Stomach (tissue), 9 donors: ENCODE measurements around the gene LLCFC1. TPM values are rescaled to one million over a fixed set of nuclear protein-coding genes. Genes with fewer than 3 reads are reported as not detected.

ENCODE experiments used
- DNase-seq, 2 donors: peaks; one replicate each; pipeline versions ENCODE4 v3.0.0 to v3.0.0-alpha.2; 2013 to 2019
- H3K27ac ChIP-seq, 5 donors: fragments of 200-600 bp in 4 of 5; sonication (generic) in 4 of 5; one replicate each; pipeline ENCODE4 v1.5.1; 2013 to 2019; ENCODE audit warnings: mild to moderate bottlenecking in 1 of 5, moderate library complexity in 1 of 5
- H3K27me3 ChIP-seq, 3 donors: fragments of 200-600 bp; sonication (generic); one replicate each; pipeline ENCODE4 v1.5.1; 2017 to 2019; ENCODE audit warnings: mixed run types in 1 of 3
- H3K36me3 ChIP-seq, 4 donors: fragments of 200-600 bp; sonication (generic); 1 replicate in 3 of 4; 2 replicates in 1 of 4; pipeline ENCODE4 v1.5.1; 2016 to 2019
- H3K4me1 ChIP-seq, 4 donors: fragments of 200-600 bp; sonication (generic); one replicate each; pipeline ENCODE4 v1.5.1; 2016 to 2019
- H3K4me3 ChIP-seq, 4 donors: fragments of 200-600 bp; sonication (generic) in 3 of 4; one replicate each; pipeline ENCODE4 v1.5.1; 2016 to 2019; ENCODE audit warnings: mild to moderate bottlenecking in 1 of 4
- H3K9me3 ChIP-seq, 4 donors: fragments of 200-600 bp; sonication (generic); one replicate each; pipeline ENCODE4 v1.5.1; 2016 to 2019
- CTCF ChIP-seq, 7 experiments: fragments of 450-650 bp in 4 of 7; fragments of 200-600 bp in 3 of 7; sonication (generic) in 3 of 7; IDR thresholded peaks; one replicate each; pipeline ENCODE4 v1.5.1; 2016 to 2019; ENCODE audit warnings: antibody characterized with exemption in 7 of 7, control low read depth in 2 of 7, mild to moderate bottlenecking in 1 of 7
- EP300 ChIP-seq: sonication (generic); formaldehyde crosslinking; IDR thresholded peaks from one replicate; pipeline ENCODE4 v1.6.1; 2017; ENCODE audit warnings: antibody characterized with exemption
- POLR2A ChIP-seq, 4 donors: fragments of 450-650 bp; IDR thresholded peaks; one replicate each; pipeline ENCODE4 v1.6.1; 2016; ENCODE audit warnings: antibody characterized with exemption in 4 of 4, control low read depth in 2 of 4, mild to moderate bottlenecking in 1 of 4, moderate library complexity in 1 of 4
- POLR2AphosphoS5 ChIP-seq, 3 donors: sonication (generic); formaldehyde crosslinking; IDR thresholded peaks; one replicate each; pipeline ENCODE4 v1.6.1; 2016; ENCODE audit warnings: antibody characterized with exemption in 3 of 3
- WGBS, 5 donors: extraction: QIAGEN DNeasy Blood & Tissue Kit in 3 of 5; methylation state at CpG; one replicate each; pipeline versions ENCODE4 v1.1.5 to v1.1.7; 2013 to 2018; 5-methylcytosine and 5-hydroxymethylcytosine counted together
- intact Hi-C: fragments of 100-400 bp; cut with DNase I; formaldehyde crosslinking; loops from one replicate; pipeline ENCODE4 v1.15.1; 2023; ENCODE audit warnings: low total_unique reads
- polyA plus RNA-seq, 3 donors: library from polyadenylated mRNA; stranded (reverse); fragments of 200-250 nt; gene quantifications; one replicate each; pipeline ENCODE4 v1.2.3, GENCODE V29; 2013
- total RNA-seq, 5 donors: library from RNA; depleted of rRNA; stranded (reverse); fragments of >200 nt; gene quantifications; one replicate each; pipeline versions ENCODE4 v1.1.0 to v1.2.3, GENCODE V29; 2014 to 2016
- donor health status: healthy with polysubstance abuse.
- donor health status: Bipolar disorder and iron deficiency.
- donor health status: healthy.

The LLCFC1 gene
- total and polyA plus RNA-seq, 8 donors, result 0.18 TPM; not detected in 7

DNA sequence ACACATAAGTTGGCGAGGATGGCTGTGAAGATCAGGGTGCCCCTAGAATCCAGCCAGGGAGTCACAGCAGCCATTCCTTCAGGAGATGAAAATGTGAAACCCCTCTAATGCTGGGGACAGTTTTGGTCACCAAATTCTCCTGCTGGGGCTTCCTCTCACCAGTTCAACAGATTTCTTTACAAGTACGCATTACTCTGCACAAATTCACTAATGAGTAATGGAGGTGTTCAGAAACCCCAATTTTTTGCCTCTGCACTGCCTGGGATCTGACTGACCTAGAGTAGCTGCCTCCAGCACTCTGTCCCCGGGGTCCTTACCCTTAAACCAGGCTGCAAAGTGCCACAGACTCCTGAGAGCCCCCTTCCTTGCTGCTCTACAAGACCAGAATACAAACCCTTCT is 21.8 kb upstream of the LLCFC1 start:
- intact Hi-C loops, result no loop called here
- TF ChIP-seq CTCF (IDR thresholded peaks at IDR 0.05), result no peak
- TF ChIP-seq POLR2AphosphoS5 (IDR thresholded peaks at IDR 0.05), result no peak
- no peak for TF ChIP-seq EP300
- no peak for TF ChIP-seq POLR2A (IDR thresholded peaks at IDR 0.05)
- no peaks in the 10 kb centered on the region for H3K27me3 ChIP-seq
- peaks cover 0 to 16% (median 5%) of the 10 kb centered on the region in 4 donors for H3K4me1 ChIP-seq
- no peak for DNase-seq
- no peak overlapping the region for H3K27ac ChIP-seq
- H3K36me3 ChIP-seq, result no peaks in the 10 kb centered on the region
- no peaks in the 10 kb centered on the region for H3K9me3 ChIP-seq
- 84 to 86% (median 84%) methylated on average over 3 of the region's 3 CpGs for WGBS, 5 donors
- no peak overlapping the region for H3K4me3 ChIP-seq

- no peaks in the 10 kb centered on the region for H3K9me3 ChIP-seq
- intact Hi-C loops, result no loop called here
These were observed 20.4 kb upstream of the LLCFC1 start for GRCh38 chr7:142918901-142919300.

DNA sequence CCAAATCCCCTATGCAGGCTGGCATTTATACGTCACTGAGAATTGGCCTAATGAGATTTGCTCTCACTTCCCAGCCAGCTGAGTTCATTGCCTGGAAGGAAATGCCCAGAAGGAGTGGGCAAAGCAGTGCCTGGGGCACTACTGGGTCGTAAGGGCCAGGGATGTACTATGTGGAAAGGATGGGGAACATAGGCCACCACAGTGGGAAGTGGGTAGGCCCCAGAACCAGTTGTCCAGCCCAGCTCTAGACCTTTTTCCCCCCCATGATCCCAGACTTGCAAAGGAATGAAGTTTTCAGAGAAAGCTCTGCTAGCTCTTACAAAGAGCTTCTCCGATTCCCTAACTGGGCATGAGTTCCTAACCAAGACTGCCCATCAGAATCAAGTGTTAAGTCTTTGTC is 19.6 kb upstream of the LLCFC1 start:
- TF ChIP-seq POLR2AphosphoS5 (IDR thresholded peaks at IDR 0.05) (no peak), CTCF (IDR thresholded peaks at IDR 0.05) (no peak), POLR2A (IDR thresholded peaks at IDR 0.05) (no peak), EP300 (no peak)
- no peak for DNase-seq
- Histone ChIP-seq H3K27ac (no peak overlapping the region), H3K9me3 (no peaks in the 10 kb centered on the region), H3K36me3 (no peaks in the 10 kb centered on the region), H3K4me1 (peaks cover 0 to 2% (median 0%) of the 10 kb centered on the region in 4 donors), H3K27me3 (no peaks in the 10 kb centered on the region), H3K4me3 (no peak overlapping the region)
- intact Hi-C loops, result no loop called here
- WGBS, 5 donors, result 90 to 100% (median 92%) methylated on average over 3 of the region's 3 CpGs

More at GRCh38 chr7:142918901-142919300, 20.4 kb upstream of the LLCFC1 start:
- 73 to 94% (median 92%) methylated on average over 2 of the region's 2 CpGs for WGBS, 5 donors
- Histone ChIP-seq H3K27me3 (no peaks in the 10 kb centered on the region), H3K4me1 (peaks cover 0 to 9% (median 0%) of the 10 kb centered on the region in 4 donors), H3K27ac (no peak overlapping the region), H3K4me3 (no peak overlapping the region), H3K36me3 (no peaks in the 10 kb centered on the region)
- no peak for DNase-seq
- no peak for TF ChIP-seq EP300
- TF ChIP-seq POLR2A (IDR thresholded peaks at IDR 0.05), result no peak
- no peak for TF ChIP-seq POLR2AphosphoS5 (IDR thresholded peaks at IDR 0.05)
- TF ChIP-seq CTCF (IDR thresholded peaks at IDR 0.05), result no peak

- Histone ChIP-seq H3K27ac (no peak overlapping the region), H3K4me3 (no peak overlapping the region), H3K4me1 (no peaks in the 10 kb centered on the region), H3K27me3 (no peaks in the 10 kb centered on the region), H3K36me3 (no peaks in the 10 kb centered on the region), H3K9me3 (no peaks in the 10 kb centered on the region)
- no peak for TF ChIP-seq CTCF (IDR thresholded peaks at IDR 0.05)
- TF ChIP-seq EP300, result no peak
- TF ChIP-seq POLR2AphosphoS5 (IDR thresholded peaks at IDR 0.05), result no peak
- TF ChIP-seq POLR2A (IDR thresholded peaks at IDR 0.05), result no peak
- no peak for DNase-seq
- 40 to 57% (median 43%) methylated on average over 2 of the region's 2 CpGs for WGBS, 5 donors
- intact Hi-C loops, result no loop called here
These were observed 15.9 kb upstream of the LLCFC1 start for GRCh38 chr7:142923391-142923790.
